ENCODE measurements around the gene DOK5. TPM values are rescaled to one million over a fixed set of nuclear protein-coding genes. Genes with fewer than 3 reads are reported as not detected.

DOK5 gene
- total and polyA plus RNA-seq, 2 of the 8 experiments (the other 6 are each of a cell fraction or from before 2014, with no cell fraction given) = 8.9 to 15.0 TPM

- TF ChIP-seq TAF7 (optimal IDR thresholded peaks at IDR 0.05; ENCODE audit: borderline replicate concordance, low read depth, low read length) (no peak), EZH2 (IDR thresholded peaks at IDR 0.05; ENCODE audit: low read depth, low read length, severe bottlenecking) (peak; percentile 54), ASH2L (IDR thresholded peaks at IDR 0.05; ENCODE audit: low read length) (peak; percentile 81), KDM4A (IDR thresholded peaks at IDR 0.05; ENCODE audit: low read depth, low read length, severe bottlenecking) (peak; percentile 26), ATF3 (IDR thresholded peaks at IDR 0.05; ENCODE audit: insufficient read depth, low read depth, low read length) (no peak), RBBP5 (IDR thresholded peaks at IDR 0.05; ENCODE audit: borderline replicate concordance, low read depth, low read length) (peak; percentile 58; the same call in 1 of the 2 replicates)
These were observed at the start of gene DOK5 (continued) for GRCh38 chr20:54475334-54476168.
